Thymus (tissue), 11 donors: ENCODE results near the gene AFTPH. TPM values are rescaled to one million over a fixed set of nuclear protein-coding genes. Genes with fewer than 3 reads are reported as not detected.
"Not testable (repeated sequence)": the region's sequence is repeated elsewhere in the genome, so short reads cannot be mapped to it uniquely, and the experiment has no call there.

ENCODE experiments used
- DNase-seq, 9 donors: peaks; one replicate each; pipeline ENCODE4 v3.0.0-alpha.2; 2013; ENCODE audit warnings: low spot score in 9 of 9, low read depth in 6 of 9, missing footprints in 1 of 9
- H3K27ac ChIP-seq, 2 donors: one replicate each; pipeline ENCODE4 v1.5.1; 2013; ENCODE audit warnings: control low read depth in 1 of 2, low read depth in 1 of 2, low read length in 1 of 2, mild to moderate bottlenecking in 1 of 2, moderate library complexity in 1 of 2
- H3K27me3 ChIP-seq, 2 donors: one replicate each; pipeline ENCODE4 v1.5.1; 2013; ENCODE audit warnings: low read length in 1 of 2; ENCODE audit not compliant: control insufficient read depth in 2 of 2, insufficient read depth in 1 of 2
- H3K36me3 ChIP-seq, 2 donors: one replicate each; pipeline ENCODE4 v1.5.1; 2013; ENCODE audit warnings: low read length in 1 of 2, mild to moderate bottlenecking in 1 of 2, moderate library complexity in 1 of 2; ENCODE audit not compliant: control insufficient read depth in 2 of 2, insufficient read depth in 2 of 2
- H3K4me1 ChIP-seq, 2 donors: one replicate each; pipeline ENCODE4 v1.5.1; 2013; ENCODE audit warnings: low read length in 2 of 2; ENCODE audit not compliant: control insufficient read depth in 2 of 2, insufficient read depth in 2 of 2
- H3K4me3 ChIP-seq, 2 donors: one replicate each; pipeline ENCODE4 v1.5.1; 2013; ENCODE audit warnings: low read length in 2 of 2, control low read depth in 1 of 2, mild to moderate bottlenecking in 1 of 2
- H3K9me3 ChIP-seq, 2 donors: one replicate each; pipeline ENCODE4 v1.5.1; 2013; ENCODE audit warnings: low read length in 1 of 2, mild to moderate bottlenecking in 1 of 2; ENCODE audit not compliant: control insufficient read depth in 2 of 2, insufficient read depth in 1 of 2
- WGBS: extraction: QIAGEN DNeasy Blood & Tissue Kit; methylation state at CpG from one replicate; pipeline ENCODE4 v1.1.7; 2013; 5-methylcytosine and 5-hydroxymethylcytosine counted together
- polyA plus RNA-seq: library from polyadenylated mRNA; stranded (reverse); fragments of 200-250 nt; gene quantifications from one replicate; pipeline ENCODE4 v1.2.3, GENCODE V29; 2013
- total RNA-seq: library from RNA; stranded (reverse); fragments of 120-200 nt; gene quantifications from one replicate; pipeline ENCODE4 v1.2.4, GENCODE V29; 2013
- donor health status: healthy.

The AFTPH gene
- total and polyA plus RNA-seq, 2 donors, result 43.2 to 76.0 TPM

DNA sequence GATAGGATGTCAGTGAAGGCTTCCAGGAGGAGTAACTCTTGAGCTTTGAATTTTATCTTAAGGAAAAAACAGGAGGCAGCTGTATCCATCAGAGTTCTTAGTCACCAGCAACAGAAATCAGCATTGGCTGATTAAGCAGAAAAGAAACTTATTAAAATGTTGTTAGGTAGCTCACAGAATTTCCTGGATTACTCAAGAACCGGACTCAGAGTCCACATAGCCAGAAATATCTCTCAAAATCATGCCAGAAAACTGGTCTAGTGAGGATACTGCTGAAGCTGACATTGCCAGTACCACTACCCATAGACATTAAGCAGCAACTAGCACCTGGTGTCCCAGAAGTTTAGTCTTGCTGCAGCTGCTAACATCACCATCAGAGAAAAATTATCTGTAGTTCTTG is 10.1 kb upstream of the AFTPH start:
- H3K4me3 ChIP-seq, result no peak overlapping the region
- H3K36me3 ChIP-seq, result no peaks in the 10 kb centered on the region
- peaks cover 3 to 4% of the 10 kb centered on the region in 2 donors for H3K27me3 ChIP-seq
- no peaks in the 10 kb centered on the region for H3K9me3 ChIP-seq
- H3K27ac ChIP-seq, result no peak overlapping the region
- no peak for DNase-seq
- WGBS, result 73% methylated on average over 1 of the region's 1 CpG
- H3K4me1 ChIP-seq, result no peaks in the 10 kb centered on the region

DNA sequence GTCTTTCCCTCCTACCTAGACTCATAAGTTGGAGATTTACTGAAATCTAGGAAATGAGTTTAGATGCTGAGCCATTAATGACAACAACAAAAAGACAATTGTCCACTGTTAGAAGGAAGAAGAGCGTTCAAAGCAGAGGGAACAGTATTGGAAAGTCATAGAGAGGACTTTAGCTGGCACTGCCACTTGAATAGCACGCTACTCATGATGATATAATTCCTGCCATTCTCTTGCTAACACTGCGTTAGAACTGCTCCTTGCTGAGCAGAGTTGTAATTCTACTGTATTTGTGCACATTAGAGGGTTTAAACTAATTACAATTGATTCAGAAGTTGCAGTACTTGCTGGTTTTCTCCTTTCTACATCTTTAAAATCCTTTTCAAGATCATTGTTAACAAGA is 9.0 kb upstream of the AFTPH start:
- H3K27me3 ChIP-seq, result peaks cover 3 to 4% of the 10 kb centered on the region in 2 donors
- no peaks in the 10 kb centered on the region for H3K4me1 ChIP-seq
- H3K36me3 ChIP-seq, result no peaks in the 10 kb centered on the region
- H3K9me3 ChIP-seq, result no peaks in the 10 kb centered on the region
- no peak overlapping the region for H3K4me3 ChIP-seq
- DNase-seq, result no peak
- no peak overlapping the region for H3K27ac ChIP-seq
- 96% methylated on average over 3 of the region's 3 CpGs for WGBS

DNA sequence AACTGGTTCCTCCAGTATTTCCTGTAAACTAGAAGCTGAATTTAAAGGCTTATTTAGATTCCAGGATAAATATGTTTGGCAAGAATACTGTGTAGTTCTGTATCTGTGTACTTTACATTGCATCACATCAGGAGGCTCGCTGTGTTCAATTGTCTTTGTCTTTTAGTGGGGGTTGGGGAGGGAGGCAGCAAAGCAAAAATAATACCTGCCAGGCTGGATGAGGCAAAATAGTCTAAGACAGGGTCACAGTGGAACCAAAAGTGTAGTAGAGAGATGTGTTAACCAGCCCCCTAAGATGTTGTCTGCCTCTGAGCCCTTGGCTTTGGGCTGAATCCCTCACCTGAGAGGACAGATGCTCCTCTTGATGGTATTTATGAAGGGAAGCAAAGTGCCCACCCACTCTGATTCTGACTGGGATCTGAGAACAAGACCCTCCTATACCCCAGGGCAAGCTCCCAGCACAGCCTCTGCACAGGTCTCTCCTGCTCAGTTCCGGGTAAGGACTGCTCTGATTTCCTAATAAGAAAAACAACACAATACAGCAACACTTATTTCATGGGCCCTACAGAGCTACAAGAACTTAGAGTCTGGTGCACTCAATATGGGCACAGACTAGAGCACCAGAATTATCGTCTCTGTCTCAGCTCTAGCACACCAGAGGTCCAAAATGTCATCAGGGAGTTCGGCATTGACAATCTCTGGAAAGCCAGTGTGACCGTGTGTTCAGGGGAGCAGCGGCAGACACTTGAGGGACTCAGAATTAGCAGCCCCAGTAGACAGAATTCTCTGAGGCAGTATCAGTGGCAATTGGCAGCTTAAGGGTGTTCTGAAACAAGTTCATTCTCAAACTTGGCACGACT is 7.2 kb upstream of the AFTPH start:
- H3K27ac ChIP-seq, result no peak overlapping the region
- no peaks in the 10 kb centered on the region for H3K9me3 ChIP-seq
- WGBS, result 98% methylated on average over 7 of the region's 7 CpGs
- no peaks in the 10 kb centered on the region for H3K4me1 ChIP-seq
- H3K36me3 ChIP-seq, result no peaks in the 10 kb centered on the region
- DNase-seq, result no peak
- peaks cover 3 to 4% of the 10 kb centered on the region in 2 donors for H3K27me3 ChIP-seq
- H3K4me3 ChIP-seq, result no peak overlapping the region

DNA sequence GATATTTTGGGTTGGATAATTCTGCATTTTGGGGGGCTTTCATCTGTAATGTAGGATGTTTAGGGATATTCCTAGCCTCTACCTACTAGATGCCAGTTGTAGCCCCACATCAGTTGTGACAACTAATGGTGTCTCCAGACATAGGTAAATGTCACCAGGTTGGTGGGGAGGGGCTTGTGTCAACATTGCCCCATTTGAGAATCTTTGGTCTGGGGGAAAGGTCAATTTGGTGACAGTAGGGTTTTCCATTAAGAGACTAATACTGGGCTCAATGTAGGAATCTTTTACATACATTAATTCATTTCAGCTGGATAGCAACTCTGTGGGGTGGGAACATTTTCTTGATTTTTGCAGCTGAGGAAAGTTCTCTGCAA is 6.6 kb upstream of the AFTPH start:
- H3K4me1 ChIP-seq, result no peaks in the 10 kb centered on the region
- H3K27ac ChIP-seq, result no peak overlapping the region
- no peak for DNase-seq
- no peaks in the 10 kb centered on the region for H3K36me3 ChIP-seq
- no peak overlapping the region for H3K4me3 ChIP-seq
- peaks cover 3 to 4% of the 10 kb centered on the region in 2 donors for H3K27me3 ChIP-seq
- H3K9me3 ChIP-seq, result no peaks in the 10 kb centered on the region

DNA sequence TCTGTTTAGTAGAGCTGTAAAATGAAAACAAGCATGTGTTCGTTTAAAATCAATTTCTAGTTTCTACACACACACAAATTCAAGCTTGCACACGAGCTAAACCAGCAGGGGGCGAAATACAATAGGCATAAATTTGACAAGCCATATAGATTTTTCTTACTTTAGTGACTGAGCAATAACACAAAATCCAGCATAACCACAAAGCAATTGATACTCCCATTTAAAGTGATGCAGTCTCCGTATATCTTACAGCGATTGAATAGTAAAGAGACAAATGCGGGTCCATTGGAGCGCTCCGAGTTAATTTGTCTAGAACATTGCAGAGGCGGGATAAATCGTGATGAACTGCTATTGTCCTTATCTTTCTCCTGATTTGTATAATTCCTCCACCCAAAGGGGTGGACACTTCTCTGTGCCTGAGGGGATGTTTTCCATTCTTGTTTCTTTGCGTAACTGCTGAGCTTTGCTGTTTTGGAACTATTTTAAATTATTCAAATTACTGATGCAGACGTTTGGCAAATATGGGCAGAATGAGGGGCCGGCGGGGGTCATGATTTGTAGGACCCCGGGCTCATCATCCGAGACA is 1.2 kb upstream of the AFTPH start:
- 1% methylated on average over 16 of the region's 16 CpGs for WGBS
- peak; percentile 59 to 95 (median 86) for DNase-seq
- peak overlapping the region in 1 of 2 donors; percentile 93 for H3K27ac ChIP-seq
- no peaks in the 10 kb centered on the region for H3K36me3 ChIP-seq
- H3K4me3 ChIP-seq, result peak overlapping the region; percentile 83 to 92
- no peaks in the 10 kb centered on the region for H3K27me3 ChIP-seq
- H3K9me3 ChIP-seq, result no peaks in the 10 kb centered on the region
- peaks cover 0 to 7% of the 10 kb centered on the region in 2 donors for H3K4me1 ChIP-seq

DNA sequence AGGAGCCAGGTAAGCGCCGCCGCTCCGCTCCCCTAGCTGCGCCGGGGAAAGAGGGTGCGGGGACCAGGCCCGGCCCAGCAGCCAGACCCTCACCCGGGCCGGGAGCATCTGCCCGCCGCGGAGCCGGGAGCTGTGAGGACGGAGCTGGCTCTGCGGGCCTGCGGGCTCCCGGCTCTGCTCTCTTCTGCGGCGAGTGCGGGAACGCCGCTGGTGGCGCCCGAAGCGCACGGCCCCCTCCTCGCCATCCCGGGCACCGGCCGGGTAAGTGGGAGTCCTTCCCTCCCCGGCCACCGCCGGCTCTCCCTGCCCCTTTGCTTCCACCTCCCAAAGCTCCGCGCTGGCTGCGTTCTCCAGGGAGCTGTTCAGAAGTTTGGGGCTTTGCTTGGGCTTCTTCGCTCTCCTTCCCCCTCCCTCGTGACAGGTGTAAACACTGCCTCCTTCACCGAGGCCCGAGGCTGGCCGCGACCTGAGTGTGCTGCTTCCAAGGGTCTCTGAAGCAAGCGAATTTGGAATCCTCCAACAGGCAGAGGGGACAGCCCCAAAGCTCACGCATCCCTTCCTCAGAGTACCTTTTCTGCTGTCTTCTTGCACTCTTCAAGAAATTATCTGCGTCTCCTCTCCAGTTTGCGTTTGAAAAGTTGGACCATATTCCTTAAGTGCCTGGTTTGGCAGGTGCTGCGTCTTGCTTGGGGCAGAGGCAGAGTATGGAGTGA is 632 bp downstream of the AFTPH start:
- under 1% methylated on average over 48 of the region's 48 CpGs for WGBS
- Histone ChIP-seq H3K27ac (peak overlapping the region; percentile 90 to 92), H3K27me3 (no peaks in the 10 kb centered on the region), H3K36me3 (no peaks in the 10 kb centered on the region), H3K4me3 (peak overlapping the region; percentile 83 to 92), H3K9me3 (no peaks in the 10 kb centered on the region), H3K4me1 (peaks cover 0 to 7% of the 10 kb centered on the region in 2 donors)
- peak; percentile 22 to 77 (median 37) for DNase-seq

DNA sequence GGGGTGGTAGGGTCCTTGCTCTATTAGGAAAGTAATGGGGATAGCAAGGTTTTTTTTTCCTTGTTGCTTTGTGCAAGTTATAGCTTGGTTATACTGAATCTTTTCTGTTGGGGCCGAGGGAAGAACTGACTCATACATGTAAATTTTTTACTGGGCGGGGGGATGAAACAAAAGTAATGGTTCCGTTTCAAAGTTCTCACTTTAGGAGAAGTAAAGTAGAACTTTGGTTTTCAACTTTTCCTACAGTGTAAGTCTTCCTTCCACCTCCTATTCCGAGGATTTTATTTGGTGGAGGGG is 1.1 kb downstream of the AFTPH start:
- Histone ChIP-seq H3K27me3 (no peaks in the 10 kb centered on the region), H3K9me3 (no peaks in the 10 kb centered on the region), H3K27ac (peak overlapping the region; percentile 90 to 92), H3K4me3 (peak overlapping the region; percentile 83 to 92), H3K4me1 (peaks cover 0 to 7% of the 10 kb centered on the region in 2 donors), H3K36me3 (no peaks in the 10 kb centered on the region)
- WGBS, result 2% methylated on average over 4 of the region's 4 CpGs
- DNase-seq, result peak in 4 of 9 donors; percentile 27 to 59 (median 36)

DNA sequence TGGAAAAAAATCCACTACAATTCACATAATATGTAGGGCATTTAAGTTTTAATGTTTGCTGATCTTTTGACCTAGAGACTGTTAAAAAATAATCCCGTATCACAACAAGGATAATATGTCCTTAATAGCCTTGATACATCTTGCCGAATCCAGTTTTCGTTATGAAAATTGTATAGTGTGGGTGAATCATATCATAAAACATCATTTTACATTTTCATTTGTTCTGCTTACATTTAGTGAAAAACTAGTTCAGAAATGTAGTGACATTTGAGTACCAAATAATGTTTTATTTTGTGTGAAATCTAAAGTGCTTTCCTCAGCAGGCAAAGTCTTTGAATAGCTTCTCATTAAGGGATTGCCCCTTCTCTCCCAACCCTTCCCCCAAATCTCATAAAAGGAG is 1.9 kb downstream of the AFTPH start:
- no peak for DNase-seq

DNA sequence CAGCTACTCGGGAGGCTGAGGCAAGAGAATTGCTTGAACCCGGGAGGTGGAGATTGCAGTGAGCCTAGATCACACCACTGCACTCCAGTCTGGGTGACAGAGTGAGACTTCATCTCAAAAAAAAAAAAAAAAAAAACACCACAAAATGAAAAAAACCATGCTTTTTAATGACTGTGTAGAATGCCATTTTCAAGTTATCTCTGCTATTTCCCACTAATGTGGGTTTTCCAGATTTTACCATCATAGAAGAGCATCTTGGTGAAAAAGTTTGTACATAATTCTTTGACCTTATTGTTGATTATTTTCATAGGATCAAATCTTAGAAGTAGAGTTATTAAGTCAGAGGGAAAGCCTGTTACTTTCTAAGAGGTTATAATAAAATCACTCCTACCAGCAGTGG is 6.8 kb downstream of the AFTPH start:
- not testable (repeated sequence) for H3K27ac ChIP-seq, H3K36me3 ChIP-seq, H3K4me1 ChIP-seq, H3K4me3 ChIP-seq, H3K27me3 ChIP-seq, DNase-seq, H3K9me3 ChIP-seq
- 100% methylated on average over 2 of the region's 2 CpGs for whole genome bisulfite sequencing

More for the DNA sequence above, 1.9 kb downstream of the AFTPH start:
- Histone ChIP-seq H3K4me1 (peaks cover 0 to 7% of the 10 kb centered on the region in 2 donors), H3K36me3 (no peaks in the 10 kb centered on the region), H3K9me3 (no peaks in the 10 kb centered on the region), H3K27me3 (no peaks in the 10 kb centered on the region), H3K4me3 (no peak overlapping the region), H3K27ac (no peak overlapping the region)
- WGBS, result 78% methylated on average over 3 of the region's 3 CpGs
